Chondrocyte (in vitro differentiated cells): ENCODE data around the gene SLC44A1. TPM values are rescaled to one million over a fixed set of nuclear protein-coding genes. Genes with fewer than 3 reads are reported as not detected.

Experiments
- DNase-seq: peaks from one replicate; pipeline ENCODE4 v3.0.0; 2021; ENCODE audit warnings: mixed read lengths, low spot score
- H3K27ac Mint-ChIP-seq: one replicate; pipeline ENCODE4 v1.8.0; 2021; ENCODE audit warnings: mild to moderate bottlenecking, moderate library complexity, mixed read lengths; ENCODE audit not compliant: unreplicated experiment
- H3K27me3 Mint-ChIP-seq: 2 replicates; pipeline ENCODE4 v1.8.0; 2021; ENCODE audit warnings: low read depth, mixed read lengths
- H3K36me3 Mint-ChIP-seq: 2 replicates; pipeline ENCODE4 v1.8.0; 2021; ENCODE audit warnings: low read depth, mixed read lengths
- H3K4me1 Mint-ChIP-seq: 2 replicates; pipeline ENCODE4 v1.8.0; 2021; ENCODE audit warnings: low read depth, mild to moderate bottlenecking, mixed read lengths
- H3K4me3 Mint-ChIP-seq: one replicate; pipeline ENCODE4 v1.8.0; 2021; ENCODE audit warnings: mild to moderate bottlenecking, moderate library complexity, mixed read lengths; ENCODE audit not compliant: unreplicated experiment
- H3K9me3 Mint-ChIP-seq: 2 replicates; pipeline ENCODE4 v1.8.0; 2021; ENCODE audit warnings: low read depth, mixed read lengths
- CTCF ChIP-seq: fragments of 200-600 bp; sonication (generic); IDR thresholded peaks from 2 replicates; pipeline ENCODE4 v1.5.0; 2021; ENCODE audit warnings: antibody characterized with exemption, mild to moderate bottlenecking, moderate library complexity
- total RNA-seq: library from RNA; stranded (reverse); gene quantifications from 3 replicates; pipeline ENCODE4 v1.2.1, GENCODE V29; 2021

Gene SLC44A1
- total RNA-seq, 1 donor from 2014 or later = 17.1 TPM

- Mint-ChIP-seq H3K36me3 (no peaks in the 10 kb centered on the region), H3K4me3 (peak within 1 kb of the TSS; percentile 79), H3K27ac (peak within 1 kb of the TSS; percentile 94), H3K9me3 (no peaks in the 10 kb centered on the region), H3K4me1 (peaks cover 38% of the 10 kb centered on the region), H3K27me3 (no peaks in the 10 kb centered on the region)
- TF ChIP-seq CTCF = peak; percentile 56
- DNase-seq = peak; percentile 98
Observed at GRCh38 chr9:105447814-105448812, 203.7 kb downstream of the SLC44A1 start, which contains the start of gene FSD1L. Gene FSD1L (plus strand): TSS chr9:105448034. CDS start chr9:105448221, 187 bp downstream.

- Mint-ChIP-seq H3K9me3 (no peaks in the 10 kb centered on the region), H3K4me3 (peak overlapping the region; percentile 79), H3K27me3 (no peaks in the 10 kb centered on the region), H3K27ac (peak overlapping the region; percentile 94), H3K4me1 (peaks cover 38% of the 10 kb centered on the region), H3K36me3 (no peaks in the 10 kb centered on the region)
- no peak for DNase-seq
- no peak for TF ChIP-seq CTCF
Observed at GRCh38 chr9:105449081-105449480, 204.6 kb downstream of the SLC44A1 start.

- peaks cover 48% of the 10 kb centered on the region for H3K4me1 Mint-ChIP-seq
- no peak overlapping the region for H3K27ac Mint-ChIP-seq
Observed at GRCh38 chr9:105452185-105452584, 207.7 kb downstream of the SLC44A1 start.

GRCh38 chr9:105455836-105456475, 211.5 kb downstream of the SLC44A1 start:
- H3K4me1 Mint-ChIP-seq = peaks cover 43% of the 10 kb centered on the region
- no peaks in the 10 kb centered on the region for H3K9me3 Mint-ChIP-seq
- H3K36me3 Mint-ChIP-seq = no peaks in the 10 kb centered on the region
- no peak for TF ChIP-seq CTCF
- H3K4me3 Mint-ChIP-seq = no peak overlapping the region
- no peak overlapping the region for H3K27ac Mint-ChIP-seq
- DNase-seq = no peak
- H3K27me3 Mint-ChIP-seq = no peaks in the 10 kb centered on the region

More at GRCh38 chr9:105452185-105452584, 207.7 kb downstream of the SLC44A1 start:
- DNase-seq = no peak
- H3K27me3 Mint-ChIP-seq = no peaks in the 10 kb centered on the region
- no peaks in the 10 kb centered on the region for H3K9me3 Mint-ChIP-seq
- H3K4me3 Mint-ChIP-seq = no peak overlapping the region
- no peak for TF ChIP-seq CTCF
- H3K36me3 Mint-ChIP-seq = no peaks in the 10 kb centered on the region

GRCh38 chr9:105457560-105458294, 213.3 kb downstream of the SLC44A1 start:
- no peaks in the 10 kb centered on the region for H3K36me3 Mint-ChIP-seq
- no peaks in the 10 kb centered on the region for H3K27me3 Mint-ChIP-seq
- peaks cover 31% of the 10 kb centered on the region for H3K4me1 Mint-ChIP-seq
- TF ChIP-seq CTCF = no peak
- H3K9me3 Mint-ChIP-seq = no peaks in the 10 kb centered on the region
- no peak for DNase-seq
- H3K27ac Mint-ChIP-seq = no peak overlapping the region
- H3K4me3 Mint-ChIP-seq = no peak overlapping the region
